Endothelial cell of umbilical vein (primary cell): ENCODE results near the gene CHCHD3.

Experiments
- CTCF ChIP-seq, 2 donors: IDR thresholded peaks; 1 replicate in 1 of 2; 2 replicates in 1 of 2; pipeline ENCODE4 v1.5.1; 2011; ENCODE audit warnings: low read length in 2 of 2, mild to moderate bottlenecking in 2 of 2, moderate library complexity in 2 of 2, control low read depth in 1 of 2, inconsistent platforms in 1 of 2, low read depth in 1 of 2; ENCODE audit not compliant: insufficient read depth in 1 of 2; ENCODE audit errors: extremely low read depth in 1 of 2
- EZH2 ChIP-seq: IDR thresholded peaks from 2 replicates; pipeline ENCODE4 v1.6.1; 2012; ENCODE audit warnings: borderline replicate concordance, low read depth, mild to moderate bottlenecking, moderate library complexity, low read length, inconsistent platforms; ENCODE audit not compliant: severe bottlenecking
- FOS ChIP-seq: IDR thresholded peaks from 2 replicates; pipeline ENCODE4 v1.6.1; 2011; ENCODE audit warnings: mild to moderate bottlenecking, low read length, moderate library complexity, borderline replicate concordance; ENCODE audit not compliant: insufficient read depth
- POLR2A ChIP-seq: IDR thresholded peaks from 2 replicates; pipeline ENCODE4 v1.6.1; 2012; ENCODE audit warnings: low read depth, mild to moderate bottlenecking, control low read depth, low read length
- POLR2AphosphoS5 ChIP-seq: IDR thresholded peaks from 2 replicates; pipeline ENCODE4 v1.6.1; 2012; ENCODE audit warnings: low read depth, mild to moderate bottlenecking, control low read depth, low read length, moderate library complexity; ENCODE audit not compliant: insufficient read depth

DNA sequence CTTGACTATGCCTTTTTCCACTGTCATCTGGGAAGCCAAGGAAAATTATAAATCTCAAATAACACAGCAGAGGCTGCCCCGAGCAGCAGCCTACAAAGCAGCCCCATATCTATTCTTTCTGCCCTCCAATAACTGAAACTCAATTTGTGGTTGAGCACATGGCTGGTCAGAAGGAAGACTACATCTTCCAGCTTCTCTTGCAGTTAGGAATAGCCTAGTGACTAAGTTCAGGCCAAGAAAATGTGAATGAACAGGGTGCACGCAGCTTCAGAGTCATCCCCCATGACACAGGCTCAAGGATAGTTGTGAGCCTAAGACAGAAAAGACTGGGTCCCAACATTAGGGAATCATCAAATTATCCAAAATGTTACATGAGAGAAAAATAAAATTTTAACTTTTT, 42.3 kb downstream of the CHCHD3 start:
- TF ChIP-seq CTCF (IDR thresholded peaks at IDR 0.05; ENCODE audit: extremely low read depth in 1 of 2, insufficient read depth in 1 of 2, low read depth in 1 of 2, low read length in 2 of 2) (no peak), POLR2AphosphoS5 (no peak), POLR2A (no peak), FOS (no peak), EZH2 (no peak)
